HG03135 (cell line): Measurements from ENCODE around the gene RILPL1.
"Not testable (repeated sequence)": the region's sequence is repeated elsewhere in the genome, so short reads cannot be mapped to it uniquely, and the experiment has no call there.

Experiments used
- ATAC-seq: cut with Tn5 transposase; IDR thresholded peaks from one replicate; pipeline ENCODE4 v1.9.1; 2021; ENCODE audit warnings: mild to moderate bottlenecking, moderate library complexity; ENCODE audit not compliant: unreplicated experiment

Gene RILPL1

GRCh38 chr12:123471374-123472068, 62.0 kb downstream of the RILPL1 start:
- no peak for ATAC-seq

GRCh38 chr12:123469978-123470377, 63.5 kb downstream of the RILPL1 start:
- ATAC-seq, result no peak

GRCh38 chr12:123468786-123469185, 64.7 kb downstream of the RILPL1 start:
- no peak for ATAC-seq

- ATAC-seq, result no peak
Observed at GRCh38 chr12:123465084-123465483, 68.4 kb downstream of the RILPL1 start.

- ATAC-seq, result not testable (repeated sequence)
Observed at GRCh38 chr12:123463174-123463573, 70.3 kb downstream of the RILPL1 start.

- ATAC-seq, result peak; percentile 54
Observed at GRCh38 chr12:123457980-123458779, 75.3 kb downstream of the RILPL1 start, which contains the start of gene SNRNP35. SNRNP35 (plus strand) TSS chr12:123458139; CDS start chr12:123465541, 7,402 bp downstream.

GRCh38 chr12:123453165-123453564, 80.4 kb downstream of the RILPL1 start:
- no peak for ATAC-seq

GRCh38 chr12:123452276-123452550, 81.3 kb downstream of the RILPL1 start:
- ATAC-seq, result not testable (repeated sequence)

GRCh38 chr12:123450636-123451035, 82.9 kb downstream of the RILPL1 start:
- ATAC-seq, result no peak

GRCh38 chr12:123449856-123450255, 83.7 kb downstream of the RILPL1 start:
- ATAC-seq, result no peak

GRCh38 chr12:123449249-123449733, 84.2 kb downstream of the RILPL1 start:
- ATAC-seq, result no peak

GRCh38 chr12:123446333-123446713, 87.2 kb downstream of the RILPL1 start:
- no peak for ATAC-seq

- no peak for ATAC-seq
Observed at GRCh38 chr12:123445388-123446332, 87.9 kb downstream of the RILPL1 start.

GRCh38 chr12:123444092-123445026, 89.2 kb downstream of the RILPL1 start:
- no peak for ATAC-seq

- ATAC-seq, result no peak
Observed at GRCh38 chr12:123442774-123443173, 90.7 kb downstream of the RILPL1 start.

- ATAC-seq, result peak; percentile 43
Observed at GRCh38 chr12:123441523-123442164, 91.9 kb downstream of the RILPL1 start.

- ATAC-seq, result peak; percentile 78
Observed at GRCh38 chr12:123436017-123436964, 97.2 kb downstream of the RILPL1 start, which contains the start of gene RILPL2. RILPL2 (minus strand) TSS chr12:123436684; CDS start chr12:123436420, 264 bp downstream.

- no peak for ATAC-seq
Observed at GRCh38 chr12:123435636-123436016, 97.9 kb downstream of the RILPL1 start.
